Testis (tissue), 2 donors: ENCODE data around the gene DCTN1.

ENCODE experiments used
- POLR2A ChIP-seq: fragments of 450-650 bp; IDR thresholded peaks from one replicate; pipeline ENCODE4 v1.6.1; 2017; ENCODE audit warnings: antibody characterized with exemption, mild to moderate bottlenecking, moderate library complexity
- TF ChIP-seq, protein P1 (sequence below), 3 experiments: fragments of 450-650 bp in 2 of 3; fragments of 200-600 bp in 1 of 3; sonication (generic) in 1 of 3; IDR thresholded peaks; one replicate each; pipeline ENCODE4 v1.5.1; 2016 to 2019; ENCODE audit warnings: antibody characterized with exemption in 3 of 3, mild to moderate bottlenecking in 2 of 3, moderate library complexity in 1 of 3

DNA sequence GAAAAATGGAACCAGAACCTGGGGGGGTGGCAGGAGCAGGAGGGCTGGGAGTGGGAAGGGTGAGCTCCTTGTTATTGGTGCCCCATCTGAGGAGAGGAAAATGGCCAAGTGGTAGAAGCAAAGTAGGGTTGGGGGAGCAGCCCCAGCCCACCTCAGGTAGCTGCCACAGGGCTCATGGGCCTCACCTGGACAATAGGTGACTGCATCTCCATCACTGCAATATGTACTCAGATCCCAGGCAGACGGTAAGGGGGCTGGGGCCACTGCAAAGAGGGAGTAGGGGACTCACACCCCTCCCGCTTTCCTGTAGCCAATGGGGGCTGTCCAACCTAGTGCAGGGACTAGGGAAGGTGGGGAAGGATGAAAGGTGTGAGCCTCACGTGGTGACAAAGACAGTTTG is 37.1 kb upstream of the DCTN1 start:
- TF ChIP-seq, protein P1, sequence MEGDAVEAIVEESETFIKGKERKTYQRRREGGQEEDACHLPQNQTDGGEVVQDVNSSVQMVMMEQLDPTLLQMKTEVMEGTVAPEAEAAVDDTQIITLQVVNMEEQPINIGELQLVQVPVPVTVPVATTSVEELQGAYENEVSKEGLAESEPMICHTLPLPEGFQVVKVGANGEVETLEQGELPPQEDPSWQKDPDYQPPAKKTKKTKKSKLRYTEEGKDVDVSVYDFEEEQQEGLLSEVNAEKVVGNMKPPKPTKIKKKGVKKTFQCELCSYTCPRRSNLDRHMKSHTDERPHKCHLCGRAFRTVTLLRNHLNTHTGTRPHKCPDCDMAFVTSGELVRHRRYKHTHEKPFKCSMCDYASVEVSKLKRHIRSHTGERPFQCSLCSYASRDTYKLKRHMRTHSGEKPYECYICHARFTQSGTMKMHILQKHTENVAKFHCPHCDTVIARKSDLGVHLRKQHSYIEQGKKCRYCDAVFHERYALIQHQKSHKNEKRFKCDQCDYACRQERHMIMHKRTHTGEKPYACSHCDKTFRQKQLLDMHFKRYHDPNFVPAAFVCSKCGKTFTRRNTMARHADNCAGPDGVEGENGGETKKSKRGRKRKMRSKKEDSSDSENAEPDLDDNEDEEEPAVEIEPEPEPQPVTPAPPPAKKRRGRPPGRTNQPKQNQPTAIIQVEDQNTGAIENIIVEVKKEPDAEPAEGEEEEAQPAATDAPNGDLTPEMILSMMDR (IDR thresholded peaks at IDR 0.05) = no peak
- no peak for TF ChIP-seq POLR2A
